Loucy (cell line): ENCODE results near the gene BMF.
"Not testable (repeated sequence)": the region's sequence is repeated elsewhere in the genome, so short reads cannot be mapped to it uniquely, and the experiment has no call there.

Experiments used
- H2AFZ ChIP-seq: fragments of 200-600 bp; sonication (generic); 2 replicates; pipeline ENCODE4 v1.6.0; 2016; ENCODE audit warnings: antibody characterized with exemption, mild to moderate bottlenecking, low read length, moderate library complexity
- H3F3A ChIP-seq: fragments of 200-600 bp; 2 replicates; pipeline ENCODE4 v1.6.0; 2016; ENCODE audit warnings: antibody characterized with exemption, low read depth, mild to moderate bottlenecking
- H3K27me3 ChIP-seq: fragments of 200-600 bp; sonication (generic); 2 replicates; pipeline ENCODE4 v1.6.1; 2014; ENCODE audit warnings: low read length, mild to moderate bottlenecking; ENCODE audit not compliant: insufficient read depth, poor library complexity, severe bottlenecking
- H3K36me3 ChIP-seq: fragments of 200-600 bp; sonication (generic); 2 replicates; pipeline ENCODE4 v1.6.1; 2016; ENCODE audit warnings: low read length; ENCODE audit not compliant: insufficient read depth
- H3K4me1 ChIP-seq: fragments of 200-600 bp; sonication (generic); 2 replicates; pipeline ENCODE4 v1.5.1; 2014; ENCODE audit warnings: low read length, mild to moderate bottlenecking; ENCODE audit not compliant: insufficient read depth, poor library complexity, severe bottlenecking
- H3K4me2 ChIP-seq: fragments of 200-600 bp; sonication (generic); 2 replicates; pipeline ENCODE4 v1.6.0; 2014; ENCODE audit warnings: antibody characterized with exemption, low read length, low read depth, mild to moderate bottlenecking; ENCODE audit not compliant: poor library complexity, severe bottlenecking
- H3K4me3 ChIP-seq: fragments of 200-600 bp; sonication (generic); 2 replicates; pipeline ENCODE4 v1.5.1; 2014; ENCODE audit warnings: low read length, mild to moderate bottlenecking, mixed read lengths; ENCODE audit not compliant: poor library complexity, severe bottlenecking
- H3K79me2 ChIP-seq: fragments of 200-600 bp; sonication (generic); 2 replicates; pipeline ENCODE4 v1.6.1; 2014; ENCODE audit warnings: low read length; ENCODE audit not compliant: insufficient read depth
- H3K9ac ChIP-seq: fragments of 200-600 bp; sonication (generic); 2 replicates; pipeline ENCODE4 v1.6.0; 2014; ENCODE audit warnings: mild to moderate bottlenecking, low read depth, low read length, moderate library complexity; ENCODE audit not compliant: poor library complexity, severe bottlenecking
- H3K9me2 ChIP-seq: fragments of 200-600 bp; sonication (generic); replicated peaks from 2 replicates; pipeline ENCODE4 v1.6.1; 2016; ENCODE audit warnings: low read depth, low read length, mixed read lengths
- H3K9me3 ChIP-seq: fragments of 200-600 bp; sonication (generic); 2 replicates; pipeline ENCODE4 v1.6.1; 2014; ENCODE audit warnings: mild to moderate bottlenecking, antibody characterized with exemption, low read length, low read depth; ENCODE audit not compliant: insufficient read depth
- H4K20me1 ChIP-seq: fragments of 200-600 bp; sonication (generic); 2 replicates; pipeline ENCODE4 v1.6.0; 2014; ENCODE audit warnings: antibody characterized with exemption, low read length, mild to moderate bottlenecking; ENCODE audit not compliant: insufficient read depth, poor library complexity, severe bottlenecking
- CTCF ChIP-seq: fragments of 200-600 bp; sonication (generic); conservative IDR thresholded peaks from 2 replicates; pipeline ENCODE4 v1.5.1; 2014; ENCODE audit warnings: mild to moderate bottlenecking, antibody characterized with exemption, low read length
- EZH2phosphoT487 ChIP-seq: fragments of 200-600 bp; IDR thresholded peaks from 2 replicates; pipeline ENCODE4 v1.6.1; 2018; ENCODE audit warnings: antibody characterized with exemption, mild to moderate bottlenecking, moderate library complexity, borderline replicate concordance

The BMF gene

GRCh38 chr15:40123863-40124262 is 15.2 kb upstream of the BMF start:
- H3K4me2 ChIP-seq, H3K36me3 ChIP-seq, H3K4me1 ChIP-seq: not testable (repeated sequence)

GRCh38 chr15:40122989-40123388 is 14.3 kb upstream of the BMF start:
- not testable (repeated sequence) for H4K20me1 ChIP-seq, H3K36me3 ChIP-seq, H3K9ac ChIP-seq, H3K9me3 ChIP-seq, H3K79me2 ChIP-seq, H3F3A ChIP-seq, H3K4me2 ChIP-seq, H3K27me3 ChIP-seq, H3K4me3 ChIP-seq, H3K9me2 ChIP-seq, H2AFZ ChIP-seq
- peaks cover 12% of the 10 kb centered on the region for H3K4me1 ChIP-seq

More at GRCh38 chr15:40123863-40124262, 15.2 kb upstream of the BMF start:
- not testable (repeated sequence) for H3K27me3 ChIP-seq, H3K79me2 ChIP-seq, H3K9me2 ChIP-seq, H4K20me1 ChIP-seq, H3K9ac ChIP-seq, H3K4me3 ChIP-seq, H3K9me3 ChIP-seq, H3F3A ChIP-seq, H2AFZ ChIP-seq

GRCh38 chr15:40121911-40122638 is 13.4 kb upstream of the BMF start:
- no peak overlapping the region for H3K9ac ChIP-seq
- TF ChIP-seq EZH2phosphoT487 (no peak), CTCF (no peak)
- H3K4me2 ChIP-seq: no peak overlapping the region
- no peaks in the 10 kb centered on the region for H3K79me2 ChIP-seq
- H3K9me3 ChIP-seq: no peaks in the 10 kb centered on the region
- H3F3A ChIP-seq: no peaks in the 10 kb centered on the region
- H3K4me3 ChIP-seq: no peak overlapping the region
- no peaks in the 10 kb centered on the region for H3K36me3 ChIP-seq
- H2AFZ ChIP-seq: no peak overlapping the region
- H3K27me3 ChIP-seq: no peaks in the 10 kb centered on the region
- H4K20me1 ChIP-seq: no peaks in the 10 kb centered on the region
- H3K9me2 ChIP-seq: no peaks in the 10 kb centered on the region
- peaks cover 18% of the 10 kb centered on the region for H3K4me1 ChIP-seq

GRCh38 chr15:40118473-40118872 is 9.8 kb upstream of the BMF start:
- no peak for TF ChIP-seq EZH2phosphoT487
- no peak for TF ChIP-seq CTCF
- H3K9me3 ChIP-seq: no peaks in the 10 kb centered on the region
- H3K36me3 ChIP-seq: no peaks in the 10 kb centered on the region
- H3K4me1 ChIP-seq: peaks cover 38% of the 10 kb centered on the region
- no peaks in the 10 kb centered on the region for H4K20me1 ChIP-seq
- H2AFZ ChIP-seq: peak overlapping the region; percentile 43; the same call in 1 of the 2 replicates
- H3K4me2 ChIP-seq: peak overlapping the region; percentile 44
- no peaks in the 10 kb centered on the region for H3K9me2 ChIP-seq
- H3K79me2 ChIP-seq: no peaks in the 10 kb centered on the region
- no peak overlapping the region for H3K9ac ChIP-seq
- 0 out of 2 replicates have a peak, but pooled peaks cover 3% of the 10 kb centered on the region for H3F3A ChIP-seq
- H3K4me3 ChIP-seq: peak overlapping the region; percentile 0
- H3K27me3 ChIP-seq: no peaks in the 10 kb centered on the region
